ENCODE measurements around the gene TCP11L2. TPM values are rescaled to one million over a fixed set of nuclear protein-coding genes. Genes with fewer than 3 reads are reported as not detected.
A peak's percentile ranks its signal among the peaks of the same experiment; 100 is the strongest.

Gene TCP11L2
- total and polyA plus RNA-seq, 2 of the 13 experiments (the other 11 are each of a cell fraction or from before 2014, with no cell fraction given): 4.6 to 24.1 TPM

DNA sequence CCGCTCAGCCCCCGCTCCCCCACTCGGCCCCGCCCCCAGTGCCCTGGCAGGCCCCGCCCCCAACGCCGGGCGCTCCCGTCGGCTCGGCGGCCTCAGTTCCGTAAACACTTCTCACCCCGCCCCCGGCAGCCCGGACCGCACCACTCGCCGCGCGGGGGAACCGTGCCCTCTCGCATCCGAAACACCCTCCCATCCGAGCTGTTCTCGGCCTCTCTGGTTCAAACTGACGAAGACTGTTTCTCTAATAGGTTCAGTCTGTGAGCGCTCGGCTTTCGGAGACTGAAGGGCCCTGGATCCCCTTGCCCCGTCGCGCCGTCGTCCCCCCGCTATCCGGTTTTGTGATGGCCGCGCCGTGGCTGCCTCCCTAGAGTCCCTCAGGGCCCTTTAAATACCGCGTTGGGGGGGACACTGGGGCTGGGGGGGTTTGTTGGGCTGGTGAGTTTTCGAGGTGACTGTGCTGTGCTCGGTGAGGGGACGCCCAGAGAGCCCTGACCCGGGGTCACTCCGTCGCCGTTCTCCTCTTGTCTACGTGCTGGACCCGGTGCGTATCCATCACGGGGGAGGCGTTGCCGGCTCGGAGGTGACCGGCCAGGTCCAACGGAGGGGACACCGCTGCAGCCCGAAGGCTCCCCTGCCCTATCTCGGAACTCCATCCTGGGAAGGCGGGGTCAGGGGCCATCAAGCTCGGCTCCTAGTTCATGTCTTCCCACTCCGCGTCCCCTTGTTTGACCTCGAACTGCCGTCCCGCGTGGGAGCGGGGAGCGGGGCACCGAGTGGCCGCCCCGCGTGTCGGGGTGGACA lies at the start of gene TCP11L2 (continued):
- TF ChIP-seq, protein P1, sequence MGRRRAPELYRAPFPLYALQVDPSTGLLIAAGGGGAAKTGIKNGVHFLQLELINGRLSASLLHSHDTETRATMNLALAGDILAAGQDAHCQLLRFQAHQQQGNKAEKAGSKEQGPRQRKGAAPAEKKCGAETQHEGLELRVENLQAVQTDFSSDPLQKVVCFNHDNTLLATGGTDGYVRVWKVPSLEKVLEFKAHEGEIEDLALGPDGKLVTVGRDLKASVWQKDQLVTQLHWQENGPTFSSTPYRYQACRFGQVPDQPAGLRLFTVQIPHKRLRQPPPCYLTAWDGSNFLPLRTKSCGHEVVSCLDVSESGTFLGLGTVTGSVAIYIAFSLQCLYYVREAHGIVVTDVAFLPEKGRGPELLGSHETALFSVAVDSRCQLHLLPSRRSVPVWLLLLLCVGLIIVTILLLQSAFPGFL (CRISPR knock-in tag; IDR thresholded peaks at IDR 0.05): no peak
- TF ChIP-seq HOXA5 (CRISPR knock-in tag; IDR thresholded peaks at IDR 0.05) (no peak), ZNF670 (CRISPR knock-in tag; IDR thresholded peaks at IDR 0.05; ENCODE audit: borderline replicate concordance) (peak; percentile 39; the same call in 1 of the 2 replicates), ZNF3 (CRISPR knock-in tag; IDR thresholded peaks at IDR 0.05) (no peak), GZF1 (CRISPR knock-in tag; IDR thresholded peaks at IDR 0.05) (no peak), HIVEP1 (CRISPR knock-in tag; IDR thresholded peaks at IDR 0.05) (peak; percentile 72; the same call in 1 of the 2 replicates), ZNF33B (CRISPR knock-in tag; IDR thresholded peaks at IDR 0.05) (no peak), PHF8 (CRISPR knock-in tag; IDR thresholded peaks at IDR 0.05) (peak; percentile 63), ZNF879 (CRISPR knock-in tag; IDR thresholded peaks at IDR 0.05) (peak; percentile 77; the same call in 1 of the 2 replicates), MBNL3 (CRISPR knock-in tag; conservative IDR thresholded peaks at IDR 0.05) (no peak)
- TF ChIP-seq, protein P2, sequence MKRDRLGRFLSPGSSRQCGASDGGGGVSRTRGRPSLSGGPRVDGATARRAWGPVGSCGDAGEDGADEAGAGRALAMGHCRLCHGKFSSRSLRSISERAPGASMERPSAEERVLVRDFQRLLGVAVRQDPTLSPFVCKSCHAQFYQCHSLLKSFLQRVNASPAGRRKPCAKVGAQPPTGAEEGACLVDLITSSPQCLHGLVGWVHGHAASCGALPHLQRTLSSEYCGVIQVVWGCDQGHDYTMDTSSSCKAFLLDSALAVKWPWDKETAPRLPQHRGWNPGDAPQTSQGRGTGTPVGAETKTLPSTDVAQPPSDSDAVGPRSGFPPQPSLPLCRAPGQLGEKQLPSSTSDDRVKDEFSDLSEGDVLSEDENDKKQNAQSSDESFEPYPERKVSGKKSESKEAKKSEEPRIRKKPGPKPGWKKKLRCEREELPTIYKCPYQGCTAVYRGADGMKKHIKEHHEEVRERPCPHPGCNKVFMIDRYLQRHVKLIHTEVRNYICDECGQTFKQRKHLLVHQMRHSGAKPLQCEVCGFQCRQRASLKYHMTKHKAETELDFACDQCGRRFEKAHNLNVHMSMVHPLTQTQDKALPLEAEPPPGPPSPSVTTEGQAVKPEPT (CRISPR knock-in tag; IDR thresholded peaks at IDR 0.05; ENCODE audit: low read depth): peak; percentile 18; the same call in 1 of the 2 replicates
- TF ChIP-seq, protein P3, sequence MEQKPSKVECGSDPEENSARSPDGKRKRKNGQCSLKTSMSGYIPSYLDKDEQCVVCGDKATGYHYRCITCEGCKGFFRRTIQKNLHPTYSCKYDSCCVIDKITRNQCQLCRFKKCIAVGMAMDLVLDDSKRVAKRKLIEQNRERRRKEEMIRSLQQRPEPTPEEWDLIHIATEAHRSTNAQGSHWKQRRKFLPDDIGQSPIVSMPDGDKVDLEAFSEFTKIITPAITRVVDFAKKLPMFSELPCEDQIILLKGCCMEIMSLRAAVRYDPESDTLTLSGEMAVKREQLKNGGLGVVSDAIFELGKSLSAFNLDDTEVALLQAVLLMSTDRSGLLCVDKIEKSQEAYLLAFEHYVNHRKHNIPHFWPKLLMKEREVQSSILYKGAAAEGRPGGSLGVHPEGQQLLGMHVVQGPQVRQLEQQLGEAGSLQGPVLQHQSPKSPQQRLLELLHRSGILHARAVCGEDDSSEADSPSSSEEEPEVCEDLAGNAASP (CRISPR knock-in tag; IDR thresholded peaks at IDR 0.05; ENCODE audit: borderline replicate concordance): no peak
- TF ChIP-seq, protein P4, sequence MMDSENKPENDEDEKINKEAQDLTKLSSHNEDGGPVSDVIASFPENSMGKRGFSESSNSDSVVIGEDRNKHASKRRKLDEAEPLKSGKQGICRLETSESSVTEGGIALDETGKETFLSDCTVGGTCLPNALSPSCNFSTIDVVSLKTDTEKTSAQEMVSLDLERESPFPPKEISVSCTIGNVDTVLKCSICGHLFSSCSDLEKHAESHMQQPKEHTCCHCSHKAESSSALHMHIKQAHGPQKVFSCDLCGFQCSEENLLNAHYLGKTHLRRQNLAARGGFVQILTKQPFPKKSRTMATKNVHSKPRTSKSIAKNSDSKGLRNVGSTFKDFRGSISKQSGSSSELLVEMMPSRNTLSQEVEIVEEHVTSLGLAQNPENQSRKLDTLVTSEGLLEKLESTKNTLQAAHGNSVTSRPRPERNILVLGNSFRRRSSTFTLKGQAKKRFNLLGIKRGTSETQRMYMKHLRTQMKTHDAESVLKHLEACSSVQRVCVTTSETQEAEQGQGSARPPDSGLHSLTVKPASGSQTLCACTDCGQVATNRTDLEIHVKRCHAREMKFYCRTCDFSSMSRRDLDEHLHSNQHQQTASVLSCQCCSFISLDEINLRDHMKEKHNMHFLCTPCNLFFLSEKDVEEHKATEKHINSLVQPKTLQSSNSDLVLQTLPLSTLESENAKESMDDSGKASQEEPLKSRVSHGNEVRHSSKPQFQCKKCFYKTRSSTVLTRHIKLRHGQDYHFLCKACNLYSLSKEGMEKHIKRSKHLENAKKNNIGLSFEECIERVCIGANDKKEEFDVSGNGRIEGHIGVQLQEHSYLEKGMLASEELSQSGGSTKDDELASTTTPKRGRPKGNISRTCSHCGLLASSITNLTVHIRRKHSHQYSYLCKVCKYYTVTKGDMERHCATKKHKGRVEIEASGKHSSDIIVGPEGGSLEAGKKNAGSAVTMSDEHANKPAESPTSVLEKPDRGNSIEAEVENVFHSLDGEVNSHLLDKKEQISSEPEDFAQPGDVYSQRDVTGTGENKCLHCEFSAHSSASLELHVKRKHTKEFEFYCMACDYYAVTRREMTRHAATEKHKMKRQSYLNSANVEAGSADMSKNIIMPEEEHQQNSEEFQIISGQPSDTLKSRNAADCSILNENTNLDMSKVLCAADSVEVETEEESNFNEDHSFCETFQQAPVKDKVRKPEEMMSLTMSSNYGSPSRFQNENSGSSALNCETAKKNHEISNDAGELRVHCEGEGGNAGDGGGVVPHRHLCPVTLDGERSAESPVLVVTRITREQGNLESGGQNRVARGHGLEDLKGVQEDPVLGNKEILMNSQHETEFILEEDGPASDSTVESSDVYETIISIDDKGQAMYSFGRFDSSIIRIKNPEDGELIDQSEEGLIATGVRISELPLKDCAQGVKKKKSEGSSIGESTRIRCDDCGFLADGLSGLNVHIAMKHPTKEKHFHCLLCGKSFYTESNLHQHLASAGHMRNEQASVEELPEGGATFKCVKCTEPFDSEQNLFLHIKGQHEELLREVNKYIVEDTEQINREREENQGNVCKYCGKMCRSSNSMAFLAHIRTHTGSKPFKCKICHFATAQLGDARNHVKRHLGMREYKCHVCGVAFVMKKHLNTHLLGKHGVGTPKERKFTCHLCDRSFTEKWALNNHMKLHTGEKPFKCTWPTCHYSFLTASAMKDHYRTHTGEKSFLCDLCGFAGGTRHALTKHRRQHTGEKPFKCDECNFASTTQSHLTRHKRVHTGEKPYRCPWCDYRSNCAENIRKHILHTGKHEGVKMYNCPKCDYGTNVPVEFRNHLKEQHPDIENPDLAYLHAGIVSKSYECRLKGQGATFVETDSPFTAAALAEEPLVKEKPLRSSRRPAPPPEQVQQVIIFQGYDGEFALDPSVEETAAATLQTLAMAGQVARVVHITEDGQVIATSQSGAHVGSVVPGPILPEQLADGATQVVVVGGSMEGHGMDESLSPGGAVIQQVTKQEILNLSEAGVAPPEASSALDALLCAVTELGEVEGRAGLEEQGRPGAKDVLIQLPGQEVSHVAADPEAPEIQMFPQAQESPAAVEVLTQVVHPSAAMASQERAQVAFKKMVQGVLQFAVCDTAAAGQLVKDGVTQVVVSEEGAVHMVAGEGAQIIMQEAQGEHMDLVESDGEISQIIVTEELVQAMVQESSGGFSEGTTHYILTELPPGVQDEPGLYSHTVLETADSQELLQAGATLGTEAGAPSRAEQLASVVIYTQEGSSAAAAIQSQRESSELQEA (CRISPR knock-in tag; IDR thresholded peaks at IDR 0.05; ENCODE audit: not compliant biosample characterization): no peak
- TF ChIP-seq, protein P5, sequence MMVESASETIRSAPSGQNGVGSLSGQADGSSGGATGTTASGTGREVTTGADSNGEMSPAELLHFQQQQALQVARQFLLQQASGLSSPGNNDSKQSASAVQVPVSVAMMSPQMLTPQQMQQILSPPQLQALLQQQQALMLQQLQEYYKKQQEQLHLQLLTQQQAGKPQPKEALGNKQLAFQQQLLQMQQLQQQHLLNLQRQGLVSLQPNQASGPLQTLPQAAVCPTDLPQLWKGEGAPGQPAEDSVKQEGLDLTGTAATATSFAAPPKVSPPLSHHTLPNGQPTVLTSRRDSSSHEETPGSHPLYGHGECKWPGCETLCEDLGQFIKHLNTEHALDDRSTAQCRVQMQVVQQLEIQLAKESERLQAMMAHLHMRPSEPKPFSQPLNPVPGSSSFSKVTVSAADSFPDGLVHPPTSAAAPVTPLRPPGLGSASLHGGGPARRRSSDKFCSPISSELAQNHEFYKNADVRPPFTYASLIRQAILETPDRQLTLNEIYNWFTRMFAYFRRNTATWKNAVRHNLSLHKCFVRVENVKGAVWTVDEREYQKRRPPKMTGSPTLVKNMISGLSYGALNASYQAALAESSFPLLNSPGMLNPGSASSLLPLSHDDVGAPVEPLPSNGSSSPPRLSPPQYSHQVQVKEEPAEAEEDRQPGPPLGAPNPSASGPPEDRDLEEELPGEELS (CRISPR knock-in tag; IDR thresholded peaks at IDR 0.05): peak; percentile 52; the same call in 1 of the 2 replicates
